Measurements from ENCODE around the gene ICAM1. TPM values are rescaled to one million over a fixed set of nuclear protein-coding genes. Genes with fewer than 3 reads are reported as not detected.
A peak's percentile ranks its signal among the peaks of the same experiment; 100 is the strongest.

Gene ICAM1
- total and polyA plus RNA-seq, 2 of the 13 experiments (the other 11 are each of a cell fraction or from before 2014, with no cell fraction given), result 37.9 to 98.4 TPM

- TF ChIP-seq ZNF724P (CRISPR knock-in tag; IDR thresholded peaks at IDR 0.05; ENCODE audit: borderline replicate concordance), result no peak
- TF ChIP-seq IKZF4 (CRISPR knock-in tag; IDR thresholded peaks at IDR 0.05; ENCODE audit: borderline replicate concordance, low read depth, not compliant biosample characterization), result no peak
- no peak for TF ChIP-seq TCF7 (IDR thresholded peaks at IDR 0.05; ENCODE audit: low read depth)
- no peak for TF ChIP-seq PAWR (CRISPR knock-in tag; IDR thresholded peaks at IDR 0.05; ENCODE audit: borderline replicate concordance)
- TF ChIP-seq GLI4 (CRISPR knock-in tag; IDR thresholded peaks at IDR 0.05; ENCODE audit: borderline replicate concordance), result 0 out of 2 replicates have a peak, but pooled peaks have one; percentile 68
- no peak for TF ChIP-seq CC2D1A (CRISPR knock-in tag; IDR thresholded peaks at IDR 0.05)
- peak; percentile 37; the same call in 1 of the 2 replicates for TF ChIP-seq HINFP (CRISPR knock-in tag; IDR thresholded peaks at IDR 0.05; ENCODE audit: low read depth)
- no peak; the same call in 1 of the 2 replicates for TF ChIP-seq GATAD2A (CRISPR knock-in tag; IDR thresholded peaks at IDR 0.05)
- TF ChIP-seq NCOR1 (IDR thresholded peaks at IDR 0.05; ENCODE audit: borderline replicate concordance, low read length), result no peak
- TF ChIP-seq ZNF296 (CRISPR knock-in tag; conservative IDR thresholded peaks at IDR 0.05), result no peak
- TF ChIP-seq ZNF138 (CRISPR knock-in tag; IDR thresholded peaks at IDR 0.05; ENCODE audit: low read depth), result no peak
- TF ChIP-seq MAFK (conservative IDR thresholded peaks at IDR 0.05 in 1 of 2, IDR thresholded peaks at IDR 0.05 in 1 of 2; ENCODE audit: low read length in 2 of 2), result no peak
- no peak for TF ChIP-seq ZBTB39 (CRISPR knock-in tag; IDR thresholded peaks at IDR 0.05)
- peak; percentile 47; the same call in 1 of the 2 replicates for TF ChIP-seq SP5 (CRISPR knock-in tag; IDR thresholded peaks at IDR 0.05; ENCODE audit: borderline replicate concordance, low read depth)
- TF ChIP-seq ZNF740 (CRISPR knock-in tag; IDR thresholded peaks at IDR 0.05), result no peak
Observed at GRCh38 chr19:10289167-10289835, 18.4 kb downstream of the ICAM1 start (continued).

Data from HepG2 (cell line).